Activated gamma-delta T cell treated with Interleukin-2 at 50 U/mL for 16 hours (primary cell): ENCODE results near the gene NDC80.

Experiments
- DNase-seq: peaks from one replicate; pipeline ENCODE4 v3.0.0-alpha.2; 2020

The NDC80 gene

GRCh38 chr18:2564373-2564772 lies 7.0 kb upstream of the NDC80 start:
- DNase-seq = no peak

DNA sequence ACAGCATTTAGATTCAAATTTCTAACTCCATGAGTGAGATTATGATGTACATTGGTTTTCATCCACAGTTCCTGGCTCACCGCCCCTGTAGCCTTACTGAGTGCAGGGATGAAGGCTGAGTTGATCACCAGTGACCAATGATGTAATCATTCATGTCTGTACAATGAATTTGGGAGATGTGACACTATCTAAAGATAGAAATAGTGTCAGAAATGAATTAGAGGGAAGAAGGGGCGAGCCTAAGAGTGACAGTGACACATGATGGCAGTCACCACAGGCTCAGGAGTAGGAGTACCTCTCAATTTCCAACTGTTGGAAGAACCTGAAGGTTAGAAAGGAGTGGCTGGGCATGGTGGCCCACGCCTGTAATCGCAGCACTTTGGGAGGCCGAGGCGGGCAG lies 3.2 kb upstream of the NDC80 start:
- no peak for DNase-seq

- no peak for DNase-seq
Observed at GRCh38 chr18:2568605-2569004, 2.8 kb upstream of the NDC80 start.

GRCh38 chr18:2569338-2570207 lies 1.8 kb upstream of the NDC80 start:
- no peak for DNase-seq

DNA sequence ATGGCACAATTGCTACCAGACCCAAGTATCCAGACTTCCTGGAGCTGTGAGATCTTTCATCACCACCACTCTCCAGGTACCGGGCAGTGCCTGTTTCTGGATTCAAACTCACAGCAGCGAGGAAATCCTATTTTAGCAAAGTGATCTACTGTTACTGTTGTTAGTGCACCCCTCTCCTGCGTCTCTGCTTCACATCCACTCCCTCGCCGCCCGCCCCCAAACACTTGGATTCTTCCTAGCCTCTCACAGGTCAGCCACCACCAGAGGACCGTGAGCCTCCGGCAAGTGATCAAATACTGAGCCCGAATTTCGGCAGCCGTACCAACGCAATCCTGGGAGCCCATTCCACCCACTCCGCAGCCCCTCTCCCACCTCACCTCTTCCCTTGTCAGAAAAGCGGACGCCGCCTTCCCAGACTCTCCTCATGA lies 571 bp upstream of the NDC80 start:
- peak; percentile 56 for DNase-seq

DNA sequence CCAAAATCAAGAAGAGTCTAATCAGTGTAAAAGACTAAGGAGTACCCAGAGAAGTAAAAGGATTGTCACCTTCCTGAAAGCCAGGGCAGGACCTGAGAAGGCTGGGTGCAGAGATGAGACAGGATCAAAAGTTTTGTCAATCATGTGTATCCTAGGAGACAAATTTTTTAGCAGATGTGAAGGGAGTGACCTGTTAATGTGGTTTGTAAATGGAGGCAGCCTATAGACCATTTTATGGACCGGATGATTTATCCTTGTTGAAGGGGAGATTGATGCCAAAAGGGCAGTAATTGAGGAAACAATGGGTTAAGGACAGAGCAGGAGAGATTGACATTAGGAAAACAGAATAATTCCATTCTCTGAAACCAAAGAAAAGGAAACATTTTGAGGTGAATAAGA lies 813 bp downstream of the NDC80 start:
- no peak for DNase-seq

- DNase-seq = no peak
Observed at GRCh38 chr18:2572892-2573291, 1.5 kb downstream of the NDC80 start.

DNA sequence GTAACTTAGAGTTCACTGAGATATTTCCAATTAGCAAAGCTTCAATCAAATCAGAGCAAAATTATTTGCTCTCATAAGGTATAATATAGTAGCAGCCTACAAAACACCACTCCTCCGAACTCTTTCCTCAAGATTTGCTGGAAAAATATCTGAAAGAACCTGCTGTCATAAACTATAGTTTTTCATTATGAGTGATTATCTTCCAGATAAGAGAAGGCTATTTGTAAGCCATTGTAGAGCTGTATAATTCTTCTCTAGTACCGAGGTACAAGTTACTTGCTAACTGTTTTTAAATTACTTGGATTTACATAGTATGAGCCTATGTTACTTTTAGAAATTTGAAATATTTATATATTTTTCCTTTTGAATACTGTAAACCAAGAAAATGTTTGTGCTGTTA lies 2.1 kb downstream of the NDC80 start:
- DNase-seq = no peak

DNA sequence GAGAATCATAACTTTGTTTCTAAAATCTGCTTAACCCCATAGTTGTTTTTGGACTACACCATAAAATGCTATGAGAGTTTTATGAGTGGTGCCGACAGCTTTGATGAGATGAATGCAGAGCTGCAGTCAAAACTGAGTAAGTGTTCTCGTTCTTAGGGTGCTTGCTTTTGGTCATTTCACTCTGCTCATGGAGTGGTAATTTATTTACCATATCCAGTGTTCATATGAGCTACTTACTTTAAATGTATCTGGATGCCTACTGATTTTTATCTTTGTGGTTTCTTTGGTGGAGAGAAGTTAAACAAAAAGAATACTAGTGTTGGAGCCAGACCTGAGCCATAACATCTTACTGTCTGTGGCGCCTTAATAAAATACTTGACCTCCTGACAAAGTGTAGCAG lies 16.4 kb downstream of the NDC80 start:
- DNase-seq = no peak

GRCh38 chr18:2588666-2589344 lies 17.4 kb downstream of the NDC80 start:
- DNase-seq = no peak

- no peak for DNase-seq
Observed at GRCh38 chr18:2589345-2590068, 18.1 kb downstream of the NDC80 start.

- no peak for DNase-seq
Observed at GRCh38 chr18:2590303-2590702, 18.9 kb downstream of the NDC80 start.

DNA sequence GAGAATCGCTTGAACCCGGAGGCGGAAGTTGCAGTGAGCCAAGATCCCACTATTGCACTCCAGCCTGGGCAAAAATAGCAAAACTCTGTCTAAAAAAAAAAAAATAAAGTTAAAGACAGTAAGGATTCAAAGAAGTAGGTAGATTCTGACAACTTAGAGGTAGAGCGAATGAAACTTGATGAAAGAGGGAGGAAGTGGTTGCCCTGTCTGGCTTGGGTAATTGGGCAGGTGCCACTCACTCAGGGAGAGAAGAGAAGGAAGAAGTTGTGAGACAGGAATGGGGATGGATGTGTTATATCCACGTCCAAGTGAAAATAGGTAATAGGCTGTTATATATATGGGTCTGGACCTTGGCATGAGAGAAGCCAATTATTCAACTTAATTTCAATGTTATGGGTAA lies 26.3 kb downstream of the NDC80 start:
- DNase-seq = no peak

GRCh38 chr18:2602844-2603243 lies 31.5 kb downstream of the NDC80 start:
- no peak for DNase-seq

GRCh38 chr18:2606335-2606734 lies 35.0 kb downstream of the NDC80 start:
- DNase-seq = no peak

DNA sequence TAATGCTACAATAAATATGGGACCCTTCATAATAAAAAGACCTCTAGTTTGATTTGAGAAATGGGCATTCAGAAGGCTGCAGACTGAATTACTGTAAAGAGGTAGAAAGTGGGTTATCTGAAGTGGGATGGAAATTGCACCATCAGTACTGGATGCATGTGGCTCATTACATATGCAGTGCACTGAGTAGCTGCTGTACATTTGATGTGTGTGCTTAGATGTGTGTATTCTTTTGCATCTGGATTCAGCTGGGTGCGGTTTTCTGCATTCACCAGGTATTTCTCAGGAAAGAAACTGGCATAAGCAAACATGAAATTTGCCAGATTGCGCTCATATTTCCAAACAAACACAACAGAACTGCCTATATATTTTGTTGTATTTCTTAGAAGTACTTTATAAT lies 38.2 kb downstream of the NDC80 start:
- no peak for DNase-seq

- DNase-seq = no peak
Observed at GRCh38 chr18:2610549-2610948, 39.2 kb downstream of the NDC80 start.

DNA sequence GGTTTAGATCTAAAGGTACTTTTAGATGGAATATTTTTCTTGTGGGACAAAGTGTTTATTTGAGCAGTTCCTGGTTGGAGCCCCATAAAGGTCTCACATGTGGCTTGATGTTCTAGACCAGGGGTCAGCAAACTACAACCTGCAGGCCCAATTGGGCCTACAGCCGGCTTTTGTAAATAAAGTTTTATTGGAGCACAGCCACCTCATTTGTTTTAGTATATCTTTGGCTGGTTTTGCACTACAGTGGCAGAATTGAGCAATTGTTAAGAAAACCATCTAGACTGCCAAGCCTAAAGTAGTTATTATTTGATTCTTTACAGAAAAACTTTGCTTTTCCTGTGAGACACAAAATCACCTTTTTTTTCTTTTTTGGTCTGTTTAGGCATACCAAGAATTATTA lies 41.6 kb downstream of the NDC80 start:
- DNase-seq = no peak

- DNase-seq = no peak
Observed at GRCh38 chr18:2617401-2617998, 46.1 kb downstream of the NDC80 start.

GRCh38 chr18:2618009-2618408 lies 46.7 kb downstream of the NDC80 start:
- DNase-seq = no peak

DNA sequence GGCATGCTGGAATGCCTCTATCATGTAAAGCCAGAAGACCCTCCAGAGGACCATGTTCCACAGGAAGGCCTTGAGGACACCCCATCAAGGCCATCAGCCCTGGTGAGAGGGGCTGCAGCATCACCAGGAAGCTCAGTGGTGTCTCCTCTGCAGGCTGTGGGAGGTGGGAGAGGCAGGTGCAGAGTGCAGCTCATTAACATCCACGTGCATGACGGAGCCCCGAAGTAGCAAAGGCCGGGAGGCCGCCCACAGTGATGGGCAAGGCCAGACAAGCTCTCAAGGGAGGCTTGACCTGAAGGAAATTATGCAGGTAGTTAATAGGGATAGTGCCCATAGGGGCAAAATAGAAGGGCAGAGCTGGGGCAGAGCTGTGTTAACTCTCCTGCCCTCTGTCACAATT lies 53.9 kb downstream of the NDC80 start:
- no peak for DNase-seq

DNA sequence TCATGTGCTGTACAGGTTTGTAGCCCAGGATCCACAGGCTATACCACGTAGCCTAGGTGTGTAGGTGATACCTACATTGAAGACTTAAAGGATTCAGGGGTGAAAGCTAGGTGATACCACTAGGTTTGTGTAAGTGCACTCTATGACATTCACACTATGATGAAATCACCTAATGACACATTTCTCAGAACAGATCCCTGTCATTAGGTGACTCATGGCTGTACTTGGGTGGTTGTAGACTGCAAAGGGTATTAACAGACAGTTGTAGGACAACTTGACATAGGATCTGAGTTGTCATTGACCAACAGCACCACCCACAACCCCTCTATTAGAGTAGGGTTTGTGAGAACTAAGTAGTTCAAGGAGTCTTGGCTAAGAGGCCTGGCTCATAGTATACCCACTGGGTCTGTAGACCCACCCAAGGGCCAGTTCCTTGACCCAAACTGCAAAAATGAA lies 56.5 kb downstream of the NDC80 start:
- no peak for DNase-seq

- DNase-seq = no peak
Observed at GRCh38 chr18:2629003-2629402, 57.6 kb downstream of the NDC80 start.
